Mesenchymal stem cell (in vitro differentiated cells and primary cell): ENCODE results near the gene IWS1.
A peak's percentile ranks its signal among the peaks of the same experiment; 100 is the strongest.

ENCODE experiments used
- DNase-seq: peaks from one replicate; pipeline ENCODE4 v3.0.0-alpha.2; 2013
- H2AFZ ChIP-seq: one replicate; pipeline ENCODE4 v1.6.1; 2013; ENCODE audit warnings: low read depth, mild to moderate bottlenecking, control low read depth, inconsistent platforms, low read length, moderate library complexity
- H2AK5ac ChIP-seq: 2 replicates; pipeline ENCODE4 v1.6.1; 2013; ENCODE audit warnings: low read length, moderate library complexity, mild to moderate bottlenecking, inconsistent platforms; ENCODE audit not compliant: severe bottlenecking
- H2BK120ac ChIP-seq: one replicate; pipeline ENCODE4 v1.6.1; 2013; ENCODE audit warnings: low read depth, mild to moderate bottlenecking, inconsistent platforms, low read length, moderate library complexity
- H2BK12ac ChIP-seq, 2 experiments: one replicate each; pipeline ENCODE4 v1.6.1; 2013; ENCODE audit warnings: inconsistent platforms in 2 of 2, low read length in 2 of 2, mild to moderate bottlenecking in 2 of 2, moderate library complexity in 2 of 2, control low read depth in 1 of 2
- H2BK15ac ChIP-seq: one replicate; pipeline ENCODE4 v1.6.1; 2013; ENCODE audit warnings: mild to moderate bottlenecking, low read depth, inconsistent platforms; ENCODE audit not compliant: poor library complexity, severe bottlenecking
- H2BK5ac ChIP-seq: 2 replicates; pipeline ENCODE4 v1.6.1; 2013; ENCODE audit warnings: low read depth, mild to moderate bottlenecking, low read length, control low read depth, inconsistent platforms; ENCODE audit not compliant: poor library complexity, severe bottlenecking
- H3K14ac ChIP-seq, 2 experiments: one replicate each; pipeline ENCODE4 v1.6.1; 2013; ENCODE audit warnings: inconsistent platforms in 2 of 2, low read length in 2 of 2, control low read depth in 1 of 2, mild to moderate bottlenecking in 1 of 2, moderate library complexity in 1 of 2
- H3K18ac ChIP-seq, 2 experiments: one replicate each; pipeline ENCODE4 v1.6.1; 2013; ENCODE audit warnings: inconsistent platforms in 2 of 2, low read length in 2 of 2, control low read depth in 1 of 2, low read depth in 1 of 2, mild to moderate bottlenecking in 1 of 2
- H3K23ac ChIP-seq, 2 experiments: one replicate each; pipeline ENCODE4 v1.6.1; 2013; ENCODE audit warnings: inconsistent platforms in 2 of 2, low read length in 2 of 2, mild to moderate bottlenecking in 2 of 2, moderate library complexity in 2 of 2, control low read depth in 1 of 2
- H3K27ac ChIP-seq: 2 replicates; pipeline ENCODE4 v1.5.1; 2013; ENCODE audit warnings: mild to moderate bottlenecking, moderate library complexity, low read length, control low read depth, inconsistent platforms; ENCODE audit not compliant: poor library complexity, severe bottlenecking
- H3K27me3 ChIP-seq, 2 experiments: 2 replicates each; pipeline versions ENCODE4 v1.6.1 to v1.7.0; 2013; ENCODE audit warnings: low read length in 2 of 2, mild to moderate bottlenecking in 2 of 2, moderate library complexity in 2 of 2, control low read depth in 1 of 2, inconsistent platforms in 1 of 2; ENCODE audit not compliant: control insufficient read depth in 1 of 2, insufficient read depth in 1 of 2
- H3K36me3 ChIP-seq, 2 experiments: 2 replicates each; pipeline versions ENCODE4 v1.6.1 to v1.7.0; 2013; ENCODE audit warnings: low read length in 2 of 2, control low read depth in 1 of 2, inconsistent platforms in 1 of 2, low read depth in 1 of 2, mild to moderate bottlenecking in 1 of 2; ENCODE audit not compliant: insufficient read depth in 2 of 2, control insufficient read depth in 1 of 2
- H3K4ac ChIP-seq, 2 experiments: one replicate each; pipeline ENCODE4 v1.6.1; 2013; ENCODE audit warnings: inconsistent platforms in 2 of 2, low read length in 2 of 2, mild to moderate bottlenecking in 2 of 2, moderate library complexity in 2 of 2, control low read depth in 1 of 2, low read depth in 1 of 2
- H3K4me1 ChIP-seq: 2 replicates; pipeline ENCODE4 v1.6.1; 2013; ENCODE audit warnings: low read depth, low read length, control low read depth; ENCODE audit not compliant: control insufficient read depth, insufficient read depth
- H3K4me2 ChIP-seq: 2 replicates; pipeline ENCODE4 v1.6.1; 2013; ENCODE audit warnings: low read length, mild to moderate bottlenecking, inconsistent platforms; ENCODE audit not compliant: poor library complexity, severe bottlenecking
- H3K4me3 ChIP-seq, 2 experiments: 2 replicates each; pipeline versions ENCODE4 v1.5.1 to v1.7.0; 2013; ENCODE audit warnings: low read length in 2 of 2, mild to moderate bottlenecking in 2 of 2, control low read depth in 1 of 2, low read depth in 1 of 2; ENCODE audit not compliant: insufficient read depth in 1 of 2
- H3K79me1 ChIP-seq: replicated peaks from 2 replicates; pipeline ENCODE4 v1.6.1; 2013; ENCODE audit warnings: mild to moderate bottlenecking, control low read depth, low read length, inconsistent platforms; ENCODE audit not compliant: poor library complexity, severe bottlenecking
- H3K9ac ChIP-seq: 2 replicates; pipeline ENCODE4 v1.7.0; 2013; ENCODE audit warnings: mild to moderate bottlenecking, low read length, moderate library complexity
- H3K9me3 ChIP-seq: 2 replicates; pipeline ENCODE4 v1.7.0; 2013; ENCODE audit warnings: mild to moderate bottlenecking, low read length; ENCODE audit not compliant: control insufficient read depth
- H4K8ac ChIP-seq: one replicate; pipeline ENCODE4 v1.6.1; 2013; ENCODE audit warnings: inconsistent platforms, mild to moderate bottlenecking, low read length, moderate library complexity
- H4K91ac ChIP-seq: one replicate; pipeline ENCODE4 v1.6.1; 2013; ENCODE audit warnings: mild to moderate bottlenecking, low read length, inconsistent platforms
- WGBS: methylation state at CpG from one replicate; pipeline ENCODE4 v1.1.7; 2013; ENCODE audit warnings: mixed read lengths; 5-methylcytosine and 5-hydroxymethylcytosine counted together

IWS1 gene

DNA sequence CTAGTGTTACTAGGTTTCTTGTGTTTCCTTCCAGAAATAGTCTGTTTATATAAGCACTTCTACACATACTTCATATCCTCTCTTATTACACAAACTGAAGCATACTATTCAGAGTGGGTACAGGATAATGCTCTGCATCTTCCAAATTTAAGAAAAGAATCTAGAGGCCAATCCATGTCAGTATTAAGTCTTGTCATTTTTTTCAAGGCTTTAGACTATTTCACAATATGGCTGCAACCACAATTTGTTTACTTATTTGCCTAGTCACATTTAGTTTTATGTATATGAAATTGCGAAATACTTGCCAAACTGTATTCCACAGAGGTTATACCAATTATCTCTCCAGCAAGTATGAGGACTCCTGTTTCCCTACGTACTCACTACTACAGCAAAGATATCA, 27.9 kb downstream of the IWS1 start:
- H4K8ac ChIP-seq = no peak overlapping the region
- H3K9ac ChIP-seq = no peak overlapping the region
- H3K79me1 ChIP-seq = peaks cover 12% of the 10 kb centered on the region
- no peak overlapping the region for H3K4me2 ChIP-seq
- H3K4ac ChIP-seq = no peak overlapping the region
- H3K4me3 ChIP-seq = no peak overlapping the region
- H2BK120ac ChIP-seq = no peak overlapping the region
- no peak overlapping the region for H3K14ac ChIP-seq
- H3K23ac ChIP-seq = no peak overlapping the region
- H2AK5ac ChIP-seq = no peak overlapping the region
- H3K18ac ChIP-seq = no peak overlapping the region
- peaks cover 7 to 97% of the 10 kb centered on the region in 2 experiments for H3K36me3 ChIP-seq
- no peaks in the 10 kb centered on the region for H3K4me1 ChIP-seq
- DNase-seq = peak; percentile 88
- H2BK15ac ChIP-seq = no peak overlapping the region
- H2BK5ac ChIP-seq = no peak overlapping the region
- no peak overlapping the region for H4K91ac ChIP-seq
- no peaks in the 10 kb centered on the region for H3K9me3 ChIP-seq
- H3K27me3 ChIP-seq = no peaks in the 10 kb centered on the region
- 75% methylated on average over 2 of the region's 2 CpGs for WGBS
- no peak overlapping the region for H3K27ac ChIP-seq
- H2AFZ ChIP-seq = no peak overlapping the region
- H2BK12ac ChIP-seq = no peak overlapping the region

DNA sequence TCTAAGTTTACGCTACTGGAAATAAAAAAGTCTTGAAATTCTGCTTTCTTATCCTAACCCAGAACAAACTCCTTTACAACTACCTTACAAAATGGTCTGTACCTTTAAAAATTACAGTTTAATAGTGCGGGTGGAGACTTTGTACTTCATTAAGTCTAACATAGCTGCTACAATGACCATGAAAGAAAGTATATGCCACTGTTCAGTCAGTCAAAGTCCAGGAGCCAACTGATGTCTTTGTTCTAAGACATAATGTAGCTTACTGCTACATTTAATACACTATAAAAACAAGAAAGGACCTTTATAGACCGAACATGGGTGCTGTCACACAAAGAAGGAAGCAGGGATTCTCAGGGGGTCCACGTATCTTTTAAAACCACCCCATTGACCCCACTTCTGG, 36.0 kb downstream of the IWS1 start:
- Histone ChIP-seq H3K27ac (no peak overlapping the region), H2BK120ac (no peak overlapping the region), H3K4me2 (no peak overlapping the region), H2AK5ac (no peak overlapping the region), H3K9ac (no peak overlapping the region), H3K18ac (no peak overlapping the region), H3K4me1 (no peaks in the 10 kb centered on the region), H3K9me3 (no peaks in the 10 kb centered on the region), H3K36me3 (peaks cover 28 to 98% of the 10 kb centered on the region in 2 experiments), H3K79me1 (peaks cover 18% of the 10 kb centered on the region), H4K91ac (no peak overlapping the region), H3K4me3 (no peak overlapping the region), H4K8ac (no peak overlapping the region), H3K4ac (no peak overlapping the region), H3K27me3 (no peaks in the 10 kb centered on the region), H2BK5ac (no peak overlapping the region), H3K23ac (no peak overlapping the region), H2BK12ac (no peak overlapping the region), H2BK15ac (no peak overlapping the region), H2AFZ (no peak overlapping the region), H3K14ac (no peak overlapping the region)
- WGBS = 96% methylated on average over 4 of the region's 4 CpGs
- DNase-seq = no peak

DNA sequence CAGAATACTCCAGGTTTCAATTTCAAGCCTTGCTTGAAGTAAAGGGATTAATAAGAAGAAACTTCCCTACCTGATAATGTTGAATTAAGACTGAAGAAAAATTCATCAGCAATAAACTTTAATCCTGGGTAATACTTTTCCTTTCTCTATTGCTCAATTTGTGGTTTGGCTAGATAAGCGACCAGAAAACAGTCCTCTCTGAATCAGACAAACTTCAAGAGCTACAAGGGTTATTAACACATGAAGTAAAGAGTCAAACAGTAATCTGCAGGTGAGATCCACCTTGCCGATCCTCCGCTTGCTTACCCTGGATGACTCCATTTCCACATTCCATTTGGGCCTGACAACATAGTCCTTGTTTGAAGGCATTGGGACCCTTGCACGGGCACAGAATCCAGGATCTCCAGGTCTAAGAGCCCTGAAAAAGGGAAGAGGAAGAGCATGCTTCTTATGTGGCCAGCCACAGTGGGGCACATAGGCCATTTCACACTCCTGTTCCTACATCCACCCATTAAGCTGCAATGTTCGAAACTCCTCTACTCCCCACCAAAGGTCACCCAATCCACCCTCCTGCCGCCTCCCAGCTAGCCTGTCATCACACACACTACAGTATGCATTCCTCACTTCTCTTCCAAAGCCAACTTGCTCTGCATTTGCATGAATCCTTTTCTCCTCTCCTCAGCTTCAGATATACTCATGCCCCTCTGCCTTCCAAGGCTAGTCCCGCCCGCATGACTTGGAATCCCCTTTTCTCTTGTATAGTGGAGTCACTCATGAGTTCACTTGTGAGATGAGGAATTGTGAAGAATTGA, 39.8 kb downstream of the IWS1 start:
- Histone ChIP-seq H2AFZ (no peak overlapping the region), H3K4me1 (no peaks in the 10 kb centered on the region), H2BK15ac (no peak overlapping the region), H3K79me1 (peaks cover 21% of the 10 kb centered on the region), H3K14ac (no peak overlapping the region), H2BK12ac (no peak overlapping the region), H3K4me3 (no peak overlapping the region), H3K27ac (no peak overlapping the region), H2BK120ac (no peak overlapping the region), H2BK5ac (no peak overlapping the region), H4K8ac (no peak overlapping the region), H3K23ac (no peak overlapping the region), H3K36me3 (peaks cover 37 to 90% of the 10 kb centered on the region in 2 experiments), H3K4ac (no peak overlapping the region), H3K9me3 (no peaks in the 10 kb centered on the region), H3K4me2 (no peak overlapping the region), H3K18ac (peak overlapping the region in 1 of 2 experiments; percentile 21), H3K9ac (no peak overlapping the region), H2AK5ac (no peak overlapping the region), H4K91ac (no peak overlapping the region), H3K27me3 (no peaks in the 10 kb centered on the region)
- 96% methylated on average over 6 of the region's 8 CpGs for WGBS
- DNase-seq = no peak

DNA sequence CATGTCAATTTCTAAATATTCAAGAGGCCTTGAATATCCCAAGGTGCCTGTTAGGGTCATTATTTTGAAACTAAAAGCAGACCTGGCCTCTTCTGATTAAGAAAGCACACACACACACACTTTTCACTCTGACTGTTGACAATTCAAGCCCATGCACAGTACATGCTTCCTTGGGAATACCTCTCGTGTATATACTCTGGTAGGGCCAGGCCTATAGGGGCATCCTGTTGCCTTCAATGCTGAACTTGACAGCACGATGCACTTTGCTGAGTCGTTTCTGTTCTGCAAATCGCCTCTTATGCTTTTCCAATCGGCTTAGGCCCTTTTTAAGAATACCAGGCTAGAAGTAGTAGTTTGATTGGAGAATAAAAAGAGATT, 40.6 kb downstream of the IWS1 start:
- peaks cover 37 to 92% of the 10 kb centered on the region in 2 experiments for H3K36me3 ChIP-seq
- H2BK5ac ChIP-seq = no peak overlapping the region
- no peak overlapping the region for H2AFZ ChIP-seq
- H3K9me3 ChIP-seq = no peaks in the 10 kb centered on the region
- no peak overlapping the region for H3K14ac ChIP-seq
- H4K8ac ChIP-seq = no peak overlapping the region
- no peak overlapping the region for H2BK12ac ChIP-seq
- no peak overlapping the region for H3K9ac ChIP-seq
- no peak overlapping the region for H2BK120ac ChIP-seq
- no peak overlapping the region for H3K27ac ChIP-seq
- H4K91ac ChIP-seq = no peak overlapping the region
- no peak overlapping the region for H2AK5ac ChIP-seq
- no peak overlapping the region for H3K18ac ChIP-seq
- H3K4me1 ChIP-seq = no peaks in the 10 kb centered on the region
- H3K23ac ChIP-seq = no peak overlapping the region
- no peak overlapping the region for H3K4me2 ChIP-seq
- H3K4me3 ChIP-seq = no peak overlapping the region
- no peak overlapping the region for H2BK15ac ChIP-seq
- H3K27me3 ChIP-seq = no peaks in the 10 kb centered on the region
- no peak for DNase-seq
- peaks cover 21% of the 10 kb centered on the region for H3K79me1 ChIP-seq
- no peak overlapping the region for H3K4ac ChIP-seq
- 93% methylated on average over 5 of the region's 5 CpGs for WGBS
